DMS79 (cell line): Measurements from ENCODE around the gene C20orf173.

Experiments
- DNase-seq: peaks from one replicate; lab custom pipeline; 2025; lab: John Stamatoyannopoulos, UW

C20orf173 gene

GRCh38 chr20:35506872-35507638, 22.4 kb downstream of the C20orf173 start:
- no peak for DNase-seq

- DNase-seq, result no peak
Observed at GRCh38 chr20:35506179-35506578, 23.3 kb downstream of the C20orf173 start.

- DNase-seq, result no peak
Observed at GRCh38 chr20:35504751-35505150, 24.7 kb downstream of the C20orf173 start.

- DNase-seq, result peak; percentile 15
Observed at GRCh38 chr20:35503841-35504561, 25.5 kb downstream of the C20orf173 start.

- DNase-seq, result no peak
Observed at GRCh38 chr20:35503281-35503680, 26.2 kb downstream of the C20orf173 start.

GRCh38 chr20:35502352-35502751, 27.1 kb downstream of the C20orf173 start:
- DNase-seq, result no peak

- no peak for DNase-seq
Observed at GRCh38 chr20:35499271-35499670, 30.2 kb downstream of the C20orf173 start.

- DNase-seq, result no peak
Observed at GRCh38 chr20:35497780-35498189, 31.7 kb downstream of the C20orf173 start.

GRCh38 chr20:35497320-35497719, 32.1 kb downstream of the C20orf173 start:
- no peak for DNase-seq

- no peak for DNase-seq
Observed at GRCh38 chr20:35496481-35496880, 33.0 kb downstream of the C20orf173 start.

GRCh38 chr20:35492352-35492751, 37.1 kb downstream of the C20orf173 start:
- no peak for DNase-seq

GRCh38 chr20:35491823-35492222, 37.6 kb downstream of the C20orf173 start:
- DNase-seq, result no peak

GRCh38 chr20:35490736-35491181, 38.7 kb downstream of the C20orf173 start:
- no peak for DNase-seq

- DNase-seq, result no peak
Observed at GRCh38 chr20:35489717-35490116, 39.7 kb downstream of the C20orf173 start.

GRCh38 chr20:35487479-35487878, 42.0 kb downstream of the C20orf173 start:
- no peak for DNase-seq

- no peak for DNase-seq
Observed at GRCh38 chr20:35479798-35480197, 49.7 kb downstream of the C20orf173 start.

- no peak for DNase-seq
Observed at GRCh38 chr20:35478804-35479472, 50.5 kb downstream of the C20orf173 start.
